GM23248 (cell line): Measurements from ENCODE around the gene COL4A4. TPM values are rescaled to one million over a fixed set of nuclear protein-coding genes. Genes with fewer than 3 reads are reported as not detected.

Experiments used
- DNase-seq: peaks from one replicate; pipeline ENCODE4 v3.0.0-alpha.2; 2015
- H2AFZ ChIP-seq: fragments of 200-600 bp; sonication (generic); 2 replicates; pipeline ENCODE4 v1.6.1; 2016; ENCODE audit warnings: antibody characterized with exemption
- H3F3A ChIP-seq: fragments of 200-600 bp; sonication (generic); 2 replicates; pipeline ENCODE4 v1.6.1; 2016; ENCODE audit warnings: mild to moderate bottlenecking, antibody characterized with exemption, mixed run types; ENCODE audit not compliant: insufficient read depth
- H3K27ac ChIP-seq: fragments of 200-600 bp; sonication (generic); 2 replicates; pipeline ENCODE4 v1.5.1; 2016; ENCODE audit warnings: mild to moderate bottlenecking
- H3K27me3 ChIP-seq: fragments of 200-600 bp; sonication (generic); replicated peaks from 2 replicates; pipeline ENCODE4 v1.6.1; 2016; ENCODE audit warnings: mild to moderate bottlenecking; ENCODE audit not compliant: insufficient read depth
- H3K36me3 ChIP-seq: fragments of 200-600 bp; sonication (generic); 2 replicates; pipeline ENCODE4 v1.6.1; 2016; ENCODE audit warnings: low read depth, mild to moderate bottlenecking
- H3K4me1 ChIP-seq: fragments of 200-600 bp; sonication (generic); 2 replicates; pipeline ENCODE4 v1.6.1; 2016; ENCODE audit warnings: mild to moderate bottlenecking; ENCODE audit not compliant: insufficient read depth
- H3K4me2 ChIP-seq: fragments of 200-600 bp; sonication (generic); one replicate; pipeline ENCODE4 v1.6.1; 2016; ENCODE audit warnings: mild to moderate bottlenecking; ENCODE audit not compliant: unreplicated experiment
- H3K4me3 ChIP-seq: fragments of 200-600 bp; sonication (generic); 2 replicates; pipeline ENCODE4 v1.5.1; 2016; ENCODE audit warnings: mild to moderate bottlenecking
- H3K79me2 ChIP-seq: fragments of 200-600 bp; sonication (generic); 2 replicates; pipeline ENCODE4 v1.6.1; 2016; ENCODE audit warnings: mild to moderate bottlenecking; ENCODE audit not compliant: insufficient read depth
- H3K9ac ChIP-seq: fragments of 200-600 bp; sonication (generic); 2 replicates; pipeline ENCODE4 v1.6.1; 2016; ENCODE audit warnings: mild to moderate bottlenecking
- H3K9me2 ChIP-seq: fragments of 200-600 bp; sonication (generic); 2 replicates; pipeline ENCODE4 v1.6.1; 2016; ENCODE audit warnings: mixed run types, mild to moderate bottlenecking, moderate library complexity; ENCODE audit not compliant: insufficient read depth
- H3K9me3 ChIP-seq: fragments of 200-600 bp; sonication (generic); one replicate; pipeline ENCODE4 v1.6.1; 2017; ENCODE audit warnings: low read depth
- H4K20me1 ChIP-seq: fragments of 200-600 bp; sonication (generic); 2 replicates; pipeline ENCODE4 v1.6.0; 2016; ENCODE audit not compliant: insufficient read depth
- EZH2 ChIP-seq: fragments of 200-600 bp; sonication (generic); IDR thresholded peaks from 2 replicates; pipeline ENCODE4 v1.6.1; 2018; ENCODE audit warnings: antibody characterized with exemption, mild to moderate bottlenecking; ENCODE audit not compliant: insufficient read depth, poor library complexity, severe bottlenecking
- EZH2phosphoT487 ChIP-seq: fragments of 200-600 bp; sonication (generic); IDR thresholded peaks from 2 replicates; pipeline ENCODE4 v1.6.1; 2018; ENCODE audit warnings: antibody characterized with exemption, moderate library complexity, mild to moderate bottlenecking, low read depth; ENCODE audit not compliant: insufficient read depth
- WGBS, 2 experiments: methylation state at CpG; one replicate each; pipeline ENCODE4 v1.1.6; 2015 to 2017; ENCODE audit warnings: low lambda C conversion rate in 2 of 2, low coverage in 1 of 2; ENCODE audit errors: missing lambda C conversion rate in 2 of 2; 5-methylcytosine and 5-hydroxymethylcytosine counted together
- in situ Hi-C: fragments of 300-500 bp; cut with MboI; formaldehyde crosslinking; loops from 2 replicates; pipeline ENCODE4 v1.15.0; 2020
- polyA plus RNA-seq: library from polyadenylated mRNA; unstranded; fragments of >200 nt; fragmentation: Nextera tagmentation; extraction: Ambion mirVana; gene quantifications from 2 replicates; pipeline ENCODE4 v1.2.1, GENCODE V29; 2016
- total RNA-seq: library from RNA; depleted of rRNA; stranded (reverse); fragments of >200 nt; shearing (Covaris generic); gene quantifications from 2 replicates; pipeline ENCODE4 v1.2.3, GENCODE V29; 2014

Gene COL4A4
- total and polyA plus RNA-seq, 2 experiments from 2014 or later, result 0.36 to 0.76 TPM

DNA sequence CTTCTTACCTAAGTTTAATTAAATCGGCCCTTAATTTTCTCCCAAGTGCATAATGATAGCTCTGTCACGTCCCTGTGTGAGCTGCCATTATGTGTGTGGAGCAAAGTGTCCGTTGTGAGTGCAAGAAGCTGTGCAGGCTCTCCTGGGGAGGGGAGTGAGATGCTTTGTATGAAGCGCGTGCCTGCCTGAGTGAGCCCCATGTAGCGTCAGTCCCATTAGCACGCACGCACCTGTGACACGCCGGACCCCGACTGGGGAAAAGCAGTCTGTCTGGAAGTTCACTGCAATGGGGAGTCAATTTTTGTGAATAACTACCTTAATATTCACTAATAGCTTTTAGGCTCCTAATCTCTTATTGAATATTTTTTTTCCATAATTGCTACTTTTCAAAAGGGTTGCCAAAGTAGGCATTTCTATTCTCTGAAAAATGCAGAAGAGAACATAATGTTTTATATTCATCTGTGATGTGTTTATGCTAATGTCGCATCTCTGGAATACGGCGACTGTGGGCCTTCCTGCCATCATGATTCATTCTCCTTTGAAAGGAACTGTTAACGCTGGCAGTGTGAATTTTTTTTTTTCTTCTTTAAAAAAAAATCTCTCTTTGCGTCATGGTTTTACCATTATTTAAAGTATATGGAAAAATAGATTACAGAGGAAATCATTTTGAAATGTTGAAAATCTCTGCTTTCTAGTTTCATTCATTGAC is 157.7 kb downstream of the COL4A4 start:
- Histone ChIP-seq H3K9me2 (no peaks in the 10 kb centered on the region), H3K4me2 (no peak overlapping the region), H4K20me1 (no peaks in the 10 kb centered on the region), H3F3A (no peaks in the 10 kb centered on the region), H3K4me1 (peaks cover 3% of the 10 kb centered on the region; the same call in 1 of the 2 replicates), H3K9ac (no peak overlapping the region), H3K27ac (no peak overlapping the region), H3K36me3 (no peaks in the 10 kb centered on the region), H3K4me3 (no peak overlapping the region), H3K79me2 (no peaks in the 10 kb centered on the region), H3K27me3 (no peaks in the 10 kb centered on the region), H3K9me3 (no peaks in the 10 kb centered on the region), H2AFZ (no peak overlapping the region)
- no peak for DNase-seq
- in situ Hi-C loops, result no loop called here
- 87% methylated on average over 16 of the region's 16 CpGs for WGBS, 2 experiments
- TF ChIP-seq EZH2 (no peak), EZH2phosphoT487 (no peak)

- Histone ChIP-seq H3K9me3 (no peaks in the 10 kb centered on the region), H3K36me3 (no peaks in the 10 kb centered on the region), H3K79me2 (no peaks in the 10 kb centered on the region), H3K4me2 (no peak overlapping the region), H3K27me3 (no peaks in the 10 kb centered on the region), H3K4me1 (no peaks in the 10 kb centered on the region), H3K9me2 (no peaks in the 10 kb centered on the region), H2AFZ (no peak overlapping the region), H3K4me3 (no peak overlapping the region), H3F3A (no peaks in the 10 kb centered on the region), H3K27ac (no peak overlapping the region), H3K9ac (no peak overlapping the region), H4K20me1 (no peaks in the 10 kb centered on the region)
- in situ Hi-C loops, result no loop called here
- no peak for DNase-seq
- TF ChIP-seq EZH2phosphoT487 (no peak), EZH2 (no peak)
- 97 to 100% methylated on average over 6 of the region's 6 CpGs for WGBS, 2 experiments
Observed at GRCh38 chr2:227004482-227004881, 159.5 kb downstream of the COL4A4 start.

DNA sequence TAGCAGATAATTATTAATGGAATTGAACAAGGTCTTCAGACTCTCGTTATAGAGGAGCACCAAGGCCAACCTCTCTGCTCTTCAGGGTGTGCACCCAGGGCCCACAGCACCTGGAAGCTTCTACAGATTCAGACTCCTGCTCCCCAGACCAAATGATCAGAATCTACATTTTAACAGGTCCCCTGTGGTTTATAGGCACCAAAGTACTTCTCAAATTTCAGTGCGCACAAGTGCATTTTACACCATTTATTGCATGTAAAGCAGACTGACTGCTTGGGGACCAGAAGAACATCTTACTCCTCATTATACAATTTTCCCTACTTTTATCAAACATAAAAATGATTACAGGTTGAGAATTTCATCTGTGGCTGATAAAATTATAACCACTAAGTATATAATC is 163.9 kb downstream of the COL4A4 start:
- no peaks in the 10 kb centered on the region for H4K20me1 ChIP-seq

DNA sequence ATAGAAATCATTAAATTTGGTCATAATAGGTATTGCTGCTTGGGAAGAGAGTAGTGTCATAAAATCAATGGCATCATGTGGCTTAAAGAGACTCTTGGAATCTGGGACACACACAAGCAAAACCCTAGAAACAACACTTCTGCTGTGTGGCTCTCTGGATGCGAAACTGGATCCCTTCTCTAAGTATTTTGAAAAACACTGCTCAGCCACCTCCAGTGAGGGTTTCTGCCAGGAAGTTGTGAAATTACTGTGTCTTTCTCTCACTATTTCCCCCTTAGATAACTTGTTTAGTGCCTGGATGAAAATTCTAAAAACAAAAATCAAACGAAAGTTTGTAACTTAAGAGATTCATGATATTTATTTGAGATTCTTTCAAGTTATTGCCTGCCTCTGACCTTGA is 164.3 kb downstream of the COL4A4 start:
- Histone ChIP-seq H3K4me3 (no peak overlapping the region), H3K4me2 (no peak overlapping the region), H3K9me2 (no peaks in the 10 kb centered on the region), H2AFZ (no peak overlapping the region), H3K9me3 (no peaks in the 10 kb centered on the region), H3K79me2 (no peaks in the 10 kb centered on the region), H3K27me3 (no peaks in the 10 kb centered on the region), H3F3A (peaks cover 9% of the 10 kb centered on the region), H4K20me1 (no peaks in the 10 kb centered on the region), H3K4me1 (peaks cover 17% of the 10 kb centered on the region), H3K27ac (no peak overlapping the region), H3K9ac (no peak overlapping the region), H3K36me3 (no peaks in the 10 kb centered on the region)
- DNase-seq, result no peak
- TF ChIP-seq EZH2phosphoT487 (no peak), EZH2 (no peak)
- in situ Hi-C loops, result loop anchor here (25.0 kb wide), 1 partner anchor 1112 kb away; no protein-coding TSS in a partner anchor
- WGBS, 2 experiments, result 59 to 62% methylated on average over 2 of the region's 2 CpGs

More for the DNA sequence above, 163.9 kb downstream of the COL4A4 start:
- TF ChIP-seq EZH2, result no peak
- no peak for TF ChIP-seq EZH2phosphoT487
- no peak overlapping the region for H3K4me3 ChIP-seq
- no peaks in the 10 kb centered on the region for H3K79me2 ChIP-seq
- no peaks in the 10 kb centered on the region for H3K27me3 ChIP-seq
- H3K4me2 ChIP-seq, result no peak overlapping the region
- peaks cover 5% of the 10 kb centered on the region for H3F3A ChIP-seq
- H3K9me3 ChIP-seq, result no peaks in the 10 kb centered on the region
- H3K9ac ChIP-seq, result no peak overlapping the region
- no peak for DNase-seq
- no peaks in the 10 kb centered on the region for H3K36me3 ChIP-seq
- no peak overlapping the region for H2AFZ ChIP-seq
- WGBS, 2 experiments, result 77 to 83% methylated on average over 2 of the region's 2 CpGs
- no peak overlapping the region for H3K27ac ChIP-seq
- in situ Hi-C loops, result no loop called here
- H3K4me1 ChIP-seq, result peaks cover 12% of the 10 kb centered on the region
- no peaks in the 10 kb centered on the region for H3K9me2 ChIP-seq
